ENCODE data around the gene CHRNB4. TPM values are rescaled to one million over a fixed set of nuclear protein-coding genes. Genes with fewer than 3 reads are reported as not detected.

Gene CHRNB4
- total and polyA plus RNA-seq, 2 donors (not counting 3 experiments of a cell fraction or from before 2014, with no cell fraction given) = 0.08 TPM; not detected in 1

DNA sequence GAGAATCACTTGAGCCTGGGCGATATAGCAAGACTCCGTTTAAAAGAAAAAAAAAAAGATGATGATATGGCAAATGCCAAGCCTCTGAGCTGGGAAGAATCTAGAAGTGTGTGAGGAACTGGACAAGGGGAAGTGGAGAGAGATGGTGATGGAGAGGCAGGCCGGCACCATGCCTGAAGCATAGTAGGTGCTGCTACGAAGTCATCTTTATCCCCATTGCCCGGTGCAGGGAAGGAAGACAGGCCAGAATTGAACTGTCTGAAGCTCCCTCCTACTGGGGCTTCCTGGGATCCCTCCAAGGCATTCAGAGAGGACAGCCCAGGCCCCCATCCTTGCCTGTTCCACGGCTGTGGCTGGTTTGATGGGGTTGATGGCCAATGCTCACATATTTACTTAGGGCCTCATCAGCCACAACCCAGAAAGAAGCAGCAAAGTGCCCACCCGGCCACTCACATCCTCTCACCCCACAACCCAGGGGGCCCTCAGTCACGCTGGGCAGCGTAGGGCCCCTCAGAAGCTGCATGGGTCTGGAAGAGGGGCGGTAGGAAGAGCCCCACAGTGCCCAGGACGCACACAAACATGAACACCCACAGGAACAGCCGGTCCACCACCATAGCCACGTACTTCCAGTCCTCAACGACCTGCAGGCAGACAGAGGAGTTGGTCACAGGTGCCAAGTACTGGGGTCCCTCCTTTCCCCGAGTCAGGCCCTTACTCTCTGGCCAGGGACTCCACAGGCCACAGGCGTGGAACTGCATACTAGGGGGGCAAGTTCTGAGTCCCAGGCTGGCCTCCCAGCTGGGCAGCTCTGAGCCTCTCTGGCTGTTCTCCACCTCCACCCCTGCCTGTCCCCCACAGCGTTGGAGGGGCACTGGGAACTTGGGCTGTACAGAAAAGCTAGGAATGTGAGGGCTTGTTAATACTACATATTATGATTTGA, 16.1 kb downstream of the CHRNB4 start:
- TF ChIP-seq FOS (IDR thresholded peaks at IDR 0.05; ENCODE audit: borderline replicate concordance, insufficient read depth, low read length) = no peak
- peaks cover 24 to 37% of the 10 kb centered on the region in 2 experiments for H3K27me3 ChIP-seq (ENCODE audit: control insufficient read depth in 2 of 2, insufficient read depth in 2 of 2, low read length in 2 of 2)
- no peak for DNase-seq (ENCODE audit: low read depth, low spot score)
- dilution Hi-C loops (cut with MboI; ENCODE audit: extremely low pct_ligation_motif_present, low sequenced_read_pairs) = no loop called here
- H3K9me1 ChIP-seq (replicated peaks; ENCODE audit: control insufficient read depth, extremely low read depth, insufficient read depth, low read length) = no peaks in the 10 kb centered on the region
- H4K20me1 ChIP-seq (replicated peaks; ENCODE audit: control insufficient read depth, extremely low read depth, insufficient read depth, low read length) = no peaks in the 10 kb centered on the region
- intact Hi-C loops (cut with micrococcal nuclease) = no loop called here
- FAIRE-seq = no peak
- H3K4me2 ChIP-seq (ENCODE audit: insufficient read depth, low read length) = no peak overlapping the region
- H3K27ac ChIP-seq (ENCODE audit: insufficient read depth, low read depth, low read length) = no peak overlapping the region
- H3K36me3 ChIP-seq (ENCODE audit: control insufficient read depth in 2 of 2, extremely low read depth in 1 of 2, insufficient read depth in 2 of 2, low read length in 2 of 2) = no peaks in the 10 kb centered on the region
- no peaks in the 10 kb centered on the region for H3K9me3 ChIP-seq (replicated peaks; ENCODE audit: control insufficient read depth, insufficient read depth, low read length)
- H2AFZ ChIP-seq (ENCODE audit: low read depth, low read length) = no peak overlapping the region
- ChIA-PET POLR2A (no interaction called here), CTCF (interaction anchor here (0.8 kb wide), 1 partner anchor 9 kb away, joined by 3 read pairs; no protein-coding TSS in a partner anchor)
- H3K4me3 ChIP-seq (replicated peaks in 1 of 3; ENCODE audit: insufficient read depth in 1 of 3, low read depth in 1 of 3, low read length in 3 of 3) = no peak overlapping the region
- no peaks in the 10 kb centered on the region for H3K4me1 ChIP-seq (ENCODE audit: control insufficient read depth, extremely low read depth, insufficient read depth, low read length)
- H3K9ac ChIP-seq (replicated peaks; ENCODE audit: extremely low read depth, insufficient read depth, low read length) = no peak overlapping the region
- H3K79me2 ChIP-seq (ENCODE audit: control insufficient read depth, insufficient read depth, low read length) = no peaks in the 10 kb centered on the region
- no TSS peak for BruUV-seq (replicated peaks)

- H2AFZ ChIP-seq (ENCODE audit: low read depth, low read length) = no peak overlapping the region
- H3K79me2 ChIP-seq (ENCODE audit: control insufficient read depth, insufficient read depth, low read length) = no peaks in the 10 kb centered on the region
- POLR2A ChIA-PET = no interaction called here
- FAIRE-seq (no peak), DNase-seq (ENCODE audit: low read depth, low spot score) (no peak)
- TF ChIP-seq POLR2AphosphoS5 (IDR thresholded peaks at IDR 0.05; ENCODE audit: insufficient read depth, low read depth, low read length) (no peak), EZH2 (IDR thresholded peaks at IDR 0.05; ENCODE audit: borderline replicate concordance, low read depth, low read length, severe bottlenecking) (no peak), FOS (IDR thresholded peaks at IDR 0.05; ENCODE audit: borderline replicate concordance, insufficient read depth, low read length) (no peak), MYC (IDR thresholded peaks at IDR 0.05; ENCODE audit: low read depth, low read length) (no peak), POLR2A (IDR thresholded peaks at IDR 0.05; ENCODE audit: low read depth, low read length) (no peak), JUN (IDR thresholded peaks at IDR 0.05; ENCODE audit: borderline replicate concordance, insufficient read depth, insufficient read length, low read depth) (no peak), GATA2 (IDR thresholded peaks at IDR 0.05; ENCODE audit: insufficient read depth, insufficient read length, low read depth, low read length) (no peak)
- TF ChIP-seq, protein P1, sequence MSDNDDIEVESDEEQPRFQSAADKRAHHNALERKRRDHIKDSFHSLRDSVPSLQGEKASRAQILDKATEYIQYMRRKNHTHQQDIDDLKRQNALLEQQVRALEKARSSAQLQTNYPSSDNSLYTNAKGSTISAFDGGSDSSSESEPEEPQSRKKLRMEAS (IDR thresholded peaks at IDR 0.05; ENCODE audit: insufficient read depth, insufficient read length) = no peak
- TF ChIP-seq, protein P2, sequence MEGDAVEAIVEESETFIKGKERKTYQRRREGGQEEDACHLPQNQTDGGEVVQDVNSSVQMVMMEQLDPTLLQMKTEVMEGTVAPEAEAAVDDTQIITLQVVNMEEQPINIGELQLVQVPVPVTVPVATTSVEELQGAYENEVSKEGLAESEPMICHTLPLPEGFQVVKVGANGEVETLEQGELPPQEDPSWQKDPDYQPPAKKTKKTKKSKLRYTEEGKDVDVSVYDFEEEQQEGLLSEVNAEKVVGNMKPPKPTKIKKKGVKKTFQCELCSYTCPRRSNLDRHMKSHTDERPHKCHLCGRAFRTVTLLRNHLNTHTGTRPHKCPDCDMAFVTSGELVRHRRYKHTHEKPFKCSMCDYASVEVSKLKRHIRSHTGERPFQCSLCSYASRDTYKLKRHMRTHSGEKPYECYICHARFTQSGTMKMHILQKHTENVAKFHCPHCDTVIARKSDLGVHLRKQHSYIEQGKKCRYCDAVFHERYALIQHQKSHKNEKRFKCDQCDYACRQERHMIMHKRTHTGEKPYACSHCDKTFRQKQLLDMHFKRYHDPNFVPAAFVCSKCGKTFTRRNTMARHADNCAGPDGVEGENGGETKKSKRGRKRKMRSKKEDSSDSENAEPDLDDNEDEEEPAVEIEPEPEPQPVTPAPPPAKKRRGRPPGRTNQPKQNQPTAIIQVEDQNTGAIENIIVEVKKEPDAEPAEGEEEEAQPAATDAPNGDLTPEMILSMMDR (IDR thresholded peaks at IDR 0.05; ENCODE audit: extremely low read depth in 1 of 2, insufficient read depth in 1 of 2, low read depth in 1 of 2, low read length in 2 of 2) = no peak
- H3K9ac ChIP-seq (replicated peaks; ENCODE audit: extremely low read depth, insufficient read depth, low read length) = no peak overlapping the region
- H3K9me3 ChIP-seq (replicated peaks; ENCODE audit: control insufficient read depth, insufficient read depth, low read length) = no peaks in the 10 kb centered on the region
- H4K20me1 ChIP-seq (replicated peaks; ENCODE audit: control insufficient read depth, extremely low read depth, insufficient read depth, low read length) = no peaks in the 10 kb centered on the region
- no peaks in the 10 kb centered on the region for H3K9me1 ChIP-seq (replicated peaks; ENCODE audit: control insufficient read depth, extremely low read depth, insufficient read depth, low read length)
- H3K36me3 ChIP-seq (ENCODE audit: control insufficient read depth in 2 of 2, extremely low read depth in 1 of 2, insufficient read depth in 2 of 2, low read length in 2 of 2) = no peaks in the 10 kb centered on the region
- no peaks in the 10 kb centered on the region for H3K4me1 ChIP-seq (ENCODE audit: control insufficient read depth, extremely low read depth, insufficient read depth, low read length)
- CTCF ChIA-PET = interaction anchor here (0.8 kb wide), 1 partner anchor 8 kb away, joined by 3 read pairs; no protein-coding TSS in a partner anchor
- no peak overlapping the region for H3K4me3 ChIP-seq (replicated peaks in 1 of 3; ENCODE audit: insufficient read depth in 1 of 3, low read depth in 1 of 3, low read length in 3 of 3)
- H3K27me3 ChIP-seq (ENCODE audit: control insufficient read depth in 2 of 2, insufficient read depth in 2 of 2, low read length in 2 of 2) = peaks cover 34 to 47% of the 10 kb centered on the region in 2 experiments
- dilution Hi-C loops (cut with MboI; ENCODE audit: extremely low pct_ligation_motif_present, low sequenced_read_pairs) = no loop called here
- intact Hi-C loops (cut with micrococcal nuclease) = no loop called here
- H3K4me2 ChIP-seq (ENCODE audit: insufficient read depth, low read length) = no peak overlapping the region
- no peak overlapping the region for H3K27ac ChIP-seq (ENCODE audit: insufficient read depth, low read depth, low read length)
- BruUV-seq (replicated peaks) = no TSS peak
Measured at GRCh38 chr15:78623786-78624497, 17.1 kb downstream of the CHRNB4 start.

All from endothelial cell of umbilical vein (primary cell).